ENCODE data around the gene COBLL1. TPM values are rescaled to one million over a fixed set of nuclear protein-coding genes. Genes with fewer than 3 reads are reported as not detected.

Gene COBLL1
- polyA plus RNA-seq, 4 donors = 117 to 156 (median 138) TPM

DNA sequence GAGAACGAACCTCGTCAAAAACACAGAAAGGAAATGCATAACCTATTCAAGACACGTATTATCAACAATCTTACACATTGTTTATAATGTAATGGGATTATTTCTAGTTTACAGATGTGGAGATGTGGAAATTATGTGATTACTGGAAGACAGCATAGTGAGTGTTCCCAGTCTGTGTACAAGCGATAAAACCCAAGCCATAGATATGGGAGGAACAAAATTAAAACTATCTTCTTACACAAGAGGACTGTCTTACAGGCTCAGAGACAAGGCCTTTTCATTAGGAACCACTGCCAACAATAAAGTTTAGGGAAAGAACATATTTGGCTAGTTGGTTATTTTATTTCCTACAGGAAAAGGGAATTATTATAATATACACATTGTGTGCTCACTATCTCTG, 20.3 kb downstream of the COBLL1 start:
- DNase-seq (ENCODE audit: low read depth in 4 of 4, low spot score in 3 of 4) = no peak

DNA sequence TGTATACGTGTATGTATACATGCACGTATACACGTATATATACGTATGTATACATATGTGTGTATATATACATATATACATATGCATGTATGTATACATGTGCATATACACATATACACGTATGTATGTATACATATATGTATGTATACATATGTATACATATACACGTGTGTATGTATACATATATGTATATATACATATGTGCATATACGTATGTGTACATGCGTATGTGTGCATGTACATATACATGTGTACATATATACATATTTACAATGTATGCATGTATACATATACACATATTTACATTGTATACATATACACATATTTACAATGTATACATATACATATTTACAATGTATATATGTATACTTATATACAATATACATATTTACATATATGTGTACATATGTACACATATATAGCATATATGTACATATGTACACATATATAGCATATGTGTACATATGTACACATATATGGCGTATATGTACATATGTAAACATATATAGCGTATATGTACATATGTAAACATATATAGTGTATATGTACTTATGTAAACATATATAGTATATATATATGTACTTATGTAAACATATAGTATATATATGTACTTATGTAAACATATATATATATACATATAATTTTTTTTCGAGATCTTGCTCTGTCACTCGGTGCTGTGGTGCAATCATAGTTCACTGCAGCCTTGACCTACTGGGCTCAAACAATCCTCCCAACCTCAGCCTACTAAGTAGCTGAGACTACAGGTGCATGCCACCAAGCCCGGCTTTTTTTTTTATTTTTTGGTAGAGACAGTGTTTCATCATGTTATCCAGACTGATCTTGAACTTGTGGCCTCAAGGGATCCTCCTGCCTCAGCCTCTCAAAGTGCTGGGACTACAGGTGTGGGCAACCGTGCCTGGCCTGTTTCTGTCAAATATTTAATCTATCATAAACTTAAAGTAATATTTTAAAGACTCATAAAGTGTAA, 23.2 kb downstream of the COBLL1 start:
- no peak for DNase-seq (ENCODE audit: low read depth in 4 of 4, low spot score in 3 of 4)

- no peak for DNase-seq (ENCODE audit: low read depth in 4 of 4, low spot score in 3 of 4)
Observed at GRCh38 chr2:164816900-164817299, 24.7 kb downstream of the COBLL1 start.

- no peak for DNase-seq (ENCODE audit: low read depth in 4 of 4, low spot score in 3 of 4)
Observed at GRCh38 chr2:164816046-164816445, 25.6 kb downstream of the COBLL1 start.

GRCh38 chr2:164815071-164815793, 26.4 kb downstream of the COBLL1 start:
- DNase-seq (ENCODE audit: low read depth in 4 of 4, low spot score in 3 of 4) = no peak

- no peak for DNase-seq (ENCODE audit: low read depth in 4 of 4, low spot score in 3 of 4)
Observed at GRCh38 chr2:164813535-164813934, 28.1 kb downstream of the COBLL1 start.

GRCh38 chr2:164812378-164812777, 29.2 kb downstream of the COBLL1 start:
- no peak for DNase-seq (ENCODE audit: low read depth in 4 of 4, low spot score in 3 of 4)

GRCh38 chr2:164811819-164812218, 29.8 kb downstream of the COBLL1 start:
- DNase-seq (ENCODE audit: low read depth in 4 of 4, low spot score in 3 of 4) = no peak

GRCh38 chr2:164810843-164811242, 30.8 kb downstream of the COBLL1 start:
- no peak for DNase-seq (ENCODE audit: low read depth in 4 of 4, low spot score in 3 of 4)

- no peak for DNase-seq (ENCODE audit: low read depth in 4 of 4, low spot score in 3 of 4)
Observed at GRCh38 chr2:164808776-164809175, 32.8 kb downstream of the COBLL1 start.

DNA sequence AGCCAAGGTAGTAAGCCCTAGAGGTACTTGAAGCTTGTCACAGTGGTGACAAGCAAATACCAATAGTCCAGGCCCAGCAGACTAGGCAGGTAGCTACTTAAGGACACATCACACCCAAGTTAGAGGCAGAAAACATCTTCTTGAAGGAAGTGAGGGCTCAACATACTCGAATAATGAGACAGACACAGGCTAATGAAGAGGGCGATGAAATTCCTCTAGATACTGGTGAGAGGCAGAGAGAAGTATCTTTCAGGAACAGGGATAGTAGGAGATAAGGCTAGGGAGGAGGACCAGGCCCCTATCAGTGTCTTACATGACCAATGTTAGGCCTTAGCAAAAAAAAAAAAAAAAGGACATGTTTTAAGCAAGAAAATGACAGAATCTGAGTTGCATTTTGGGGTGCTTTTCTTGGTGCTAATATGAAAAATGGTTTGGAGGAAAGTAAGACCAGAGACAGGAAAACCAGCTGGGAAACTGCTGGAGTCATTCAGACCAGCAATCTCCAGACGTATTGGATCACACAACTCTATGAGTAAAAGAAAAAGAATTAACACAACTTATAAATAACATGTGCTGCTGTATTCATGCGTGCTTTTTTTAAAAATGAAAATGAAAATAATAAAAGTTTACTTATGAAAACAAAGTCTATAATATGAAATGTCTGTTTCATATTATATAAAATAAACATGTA, 37.7 kb downstream of the COBLL1 start:
- DNase-seq (ENCODE audit: low read depth in 4 of 4, low spot score in 3 of 4) = no peak

DNA sequence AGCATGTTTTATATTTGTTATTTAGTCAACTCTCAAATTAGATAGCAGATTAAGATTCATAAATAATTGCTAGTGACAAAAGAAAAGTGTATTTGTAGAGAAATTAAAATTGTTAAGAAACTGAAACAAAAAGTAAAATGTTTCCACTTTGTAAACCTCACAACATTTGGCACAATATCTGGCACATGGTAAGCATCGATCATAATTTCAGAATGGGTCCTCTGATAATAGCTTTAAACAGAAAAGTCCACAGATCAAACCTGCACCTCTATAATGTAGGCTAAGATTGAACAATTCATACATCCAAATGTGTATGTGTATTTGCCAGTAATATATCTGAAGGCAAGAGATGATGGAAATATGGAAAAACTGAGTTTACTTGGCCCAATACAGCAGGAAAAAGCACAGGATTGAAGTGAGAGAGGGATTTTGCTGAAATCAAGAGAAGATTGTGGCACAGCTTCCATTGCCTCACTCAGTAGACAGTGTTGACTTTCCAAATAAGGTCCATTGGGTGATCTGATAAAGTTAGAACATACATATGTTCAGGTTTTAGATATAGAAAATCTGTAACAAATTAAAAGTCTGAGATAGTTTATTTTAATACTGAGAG, 39.4 kb downstream of the COBLL1 start:
- DNase-seq (ENCODE audit: low read depth in 4 of 4, low spot score in 3 of 4) = no peak

GRCh38 chr2:164800572-164800971, 41.1 kb downstream of the COBLL1 start:
- no peak for DNase-seq (ENCODE audit: low read depth in 4 of 4, low spot score in 3 of 4)

GRCh38 chr2:164797627-164798026, 44.0 kb downstream of the COBLL1 start:
- no peak for DNase-seq (ENCODE audit: low read depth in 4 of 4, low spot score in 3 of 4)

GRCh38 chr2:164796999-164797398, 44.6 kb downstream of the COBLL1 start:
- DNase-seq (ENCODE audit: low read depth in 4 of 4, low spot score in 3 of 4) = no peak

DNA sequence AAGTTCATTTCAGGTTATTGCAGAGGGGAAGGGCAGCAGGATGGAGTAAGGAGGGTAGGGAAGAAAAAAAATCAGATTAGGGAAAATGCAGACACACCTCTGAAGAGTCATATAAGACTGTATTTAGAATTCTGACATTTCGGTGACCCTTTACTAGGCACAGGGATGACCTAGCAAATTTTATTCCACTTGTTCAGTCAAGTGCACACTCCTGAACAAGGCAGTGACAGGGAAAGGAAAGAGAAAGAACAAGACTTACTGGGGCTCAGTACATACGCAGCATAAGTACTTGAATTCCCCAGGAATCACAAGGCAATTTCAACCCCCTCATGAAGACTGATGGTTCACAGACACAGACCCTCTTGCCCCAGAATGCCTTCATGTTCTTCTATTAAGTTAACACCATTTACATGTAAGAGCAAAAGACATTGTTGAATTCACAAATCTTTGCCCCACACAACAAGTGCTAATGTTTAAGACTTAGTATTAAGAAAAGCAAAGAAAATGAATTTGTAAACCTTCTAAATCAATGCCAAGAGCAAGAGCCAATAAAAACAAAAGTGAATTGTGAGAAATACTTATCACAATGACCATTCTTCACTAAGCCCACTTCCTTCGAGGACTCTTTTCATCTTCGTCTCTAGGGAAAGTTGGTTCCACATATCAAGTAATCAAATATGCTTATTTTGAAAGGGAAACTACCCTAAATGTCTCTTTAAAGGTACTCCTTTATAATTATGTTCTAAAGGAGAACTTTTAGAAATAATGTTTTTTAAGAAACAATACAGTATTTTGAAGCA, 47.0 kb downstream of the COBLL1 start:
- DNase-seq (ENCODE audit: low read depth in 4 of 4, low spot score in 3 of 4) = no peak

GRCh38 chr2:164794016-164794415, 47.6 kb downstream of the COBLL1 start:
- no peak for DNase-seq (ENCODE audit: low read depth in 4 of 4, low spot score in 3 of 4)

DNA sequence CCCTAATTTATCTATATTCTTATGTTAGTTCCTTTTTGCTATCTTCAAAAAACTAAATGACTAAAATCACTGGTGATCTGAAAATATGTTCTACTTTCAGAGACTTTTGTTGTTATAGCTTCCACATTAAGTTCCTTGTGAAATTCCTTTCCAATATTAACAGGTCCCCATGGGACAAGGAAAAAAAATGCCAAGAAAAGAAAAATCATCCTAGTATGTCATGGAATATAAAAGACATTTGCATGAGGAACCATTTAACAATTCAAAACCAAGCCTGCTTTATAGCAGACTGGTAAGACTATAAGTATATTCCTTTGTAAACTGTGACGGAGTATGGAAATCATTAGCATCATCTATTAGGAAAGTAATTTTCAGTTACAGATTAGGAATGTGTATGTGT, 48.1 kb downstream of the COBLL1 start:
- no peak for DNase-seq (ENCODE audit: low read depth in 4 of 4, low spot score in 3 of 4)

DNA sequence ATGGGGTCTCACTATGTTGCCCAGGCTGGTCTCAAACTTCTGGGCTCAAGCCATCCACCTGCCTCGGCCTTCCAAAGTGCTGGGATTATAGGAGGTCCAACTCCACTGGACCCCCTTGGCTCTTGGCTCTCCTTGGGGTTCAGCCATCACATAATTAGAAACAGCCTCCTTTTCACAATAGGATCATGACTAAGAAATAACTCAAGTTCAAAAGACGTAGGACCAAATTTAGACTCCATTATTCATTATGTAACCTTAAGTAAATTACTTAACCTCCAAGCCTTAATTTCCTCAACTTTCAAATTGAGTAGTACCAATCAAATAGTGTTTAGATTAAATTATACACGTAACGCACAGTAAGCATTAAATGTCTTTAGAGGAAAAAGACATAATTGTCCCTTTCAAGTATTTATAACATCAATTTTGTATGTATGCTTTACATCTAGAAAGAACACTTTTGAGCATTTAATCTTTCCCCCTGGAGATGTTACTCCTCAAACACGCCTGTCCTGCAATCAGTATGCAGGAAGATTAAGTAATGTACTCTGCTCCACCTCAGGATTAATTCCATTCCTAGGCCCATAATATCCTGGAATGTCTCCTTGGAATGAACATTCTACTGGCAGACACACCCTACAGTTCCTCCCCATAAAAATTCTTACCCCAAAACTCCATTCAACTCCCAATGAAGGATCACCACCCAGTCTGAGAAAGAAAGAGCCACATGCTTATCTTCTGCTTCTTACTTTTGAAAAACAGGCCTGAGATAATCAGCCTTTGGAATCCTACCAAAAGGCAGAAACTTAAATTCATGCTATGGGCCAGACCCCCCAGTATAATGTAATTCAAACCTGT, 49.1 kb downstream of the COBLL1 start:
- no peak for DNase-seq (ENCODE audit: low read depth in 4 of 4, low spot score in 3 of 4)

Data from right renal pelvis (tissue), 4 donors.